HG02642 (cell line): Measurements from ENCODE around the gene CACNA1D.
"Not testable (repeated sequence)": the region's sequence is repeated elsewhere in the genome, so short reads cannot be mapped to it uniquely, and the experiment has no call there.

Experiments used
- ATAC-seq: cut with Tn5 transposase; IDR thresholded peaks from one replicate; pipeline ENCODE4 v1.9.1; 2021; ENCODE audit warnings: mild to moderate bottlenecking; ENCODE audit not compliant: unreplicated experiment, poor library complexity

Gene CACNA1D

DNA sequence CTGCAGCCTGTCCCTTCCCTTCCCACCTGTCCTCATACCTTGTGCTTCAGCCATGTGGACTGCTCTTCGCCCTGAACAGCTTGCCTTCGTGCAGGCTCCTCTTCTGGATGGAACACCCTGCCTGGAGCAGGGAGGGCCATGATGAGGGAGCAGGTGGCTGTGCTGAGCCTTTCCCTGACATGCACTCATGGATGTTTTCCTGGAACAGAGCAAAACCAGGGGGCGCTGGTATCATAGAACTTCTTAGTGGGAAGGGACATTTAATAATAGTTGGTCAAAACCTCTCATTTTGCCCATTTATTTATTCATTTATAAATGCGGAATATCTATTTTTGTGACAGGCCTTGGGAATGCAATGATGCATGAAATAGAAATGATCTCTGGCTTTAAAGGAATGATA is 149.3 kb downstream of the CACNA1D start:
- no peak for ATAC-seq

DNA sequence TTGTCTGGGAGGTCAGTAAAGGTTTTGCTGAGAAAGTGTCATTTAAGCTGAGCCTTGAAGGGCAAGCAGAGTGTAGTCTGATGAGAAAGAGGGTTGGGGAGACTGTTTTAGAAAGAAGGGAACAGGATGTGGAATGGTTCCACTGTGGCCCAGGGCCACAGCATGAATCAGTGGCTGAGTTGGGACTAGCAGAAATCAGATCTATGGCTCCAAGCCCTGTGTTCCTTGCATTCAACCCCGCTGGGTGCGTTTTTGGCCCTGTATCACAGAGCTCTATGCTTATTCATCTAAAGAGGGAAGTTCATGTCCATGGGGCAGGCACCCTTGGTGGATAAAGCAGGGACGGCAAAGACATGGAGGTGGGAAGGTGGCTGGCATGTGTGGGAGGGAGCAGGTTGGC is 151.3 kb downstream of the CACNA1D start:
- ATAC-seq: no peak

DNA sequence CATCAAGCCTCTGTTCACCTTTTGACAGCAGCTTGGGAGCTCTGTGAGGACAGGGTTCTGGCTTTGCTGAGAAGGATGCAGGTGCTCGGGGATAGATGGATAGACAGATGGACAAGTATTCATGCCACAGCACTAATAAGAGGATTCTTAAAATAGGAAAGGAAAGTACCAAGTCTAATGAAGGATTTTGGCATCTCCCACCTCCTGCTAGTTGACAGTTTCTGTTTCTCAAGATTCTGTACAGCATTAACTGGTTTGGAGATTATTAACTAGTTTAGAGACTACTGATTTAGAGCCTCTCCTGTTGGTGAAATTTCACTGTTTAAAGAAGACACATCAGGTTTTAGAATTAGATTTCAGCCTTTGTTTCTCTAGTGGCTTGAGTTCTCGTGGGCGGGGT is 152.3 kb downstream of the CACNA1D start:
- no peak for ATAC-seq

DNA sequence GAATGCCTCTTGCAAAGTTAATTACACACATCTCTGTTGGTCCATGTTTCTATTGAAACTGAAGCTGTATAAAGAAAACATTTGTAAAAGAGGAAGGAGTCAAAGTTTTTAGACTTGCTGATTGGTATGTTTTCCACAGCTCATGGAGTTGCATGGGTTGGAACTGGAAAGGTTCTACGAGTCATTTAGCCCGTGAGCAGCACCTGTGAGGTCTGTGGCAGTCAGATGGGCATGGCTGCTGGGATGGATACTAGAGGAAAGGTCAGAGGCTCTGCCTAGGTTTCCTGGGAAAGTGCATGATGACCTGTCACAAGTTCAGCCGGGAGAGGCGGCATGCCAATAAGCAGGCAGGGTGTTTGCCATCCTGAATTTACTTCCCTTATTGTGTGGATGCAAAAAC is 155.4 kb downstream of the CACNA1D start:
- ATAC-seq: no peak

DNA sequence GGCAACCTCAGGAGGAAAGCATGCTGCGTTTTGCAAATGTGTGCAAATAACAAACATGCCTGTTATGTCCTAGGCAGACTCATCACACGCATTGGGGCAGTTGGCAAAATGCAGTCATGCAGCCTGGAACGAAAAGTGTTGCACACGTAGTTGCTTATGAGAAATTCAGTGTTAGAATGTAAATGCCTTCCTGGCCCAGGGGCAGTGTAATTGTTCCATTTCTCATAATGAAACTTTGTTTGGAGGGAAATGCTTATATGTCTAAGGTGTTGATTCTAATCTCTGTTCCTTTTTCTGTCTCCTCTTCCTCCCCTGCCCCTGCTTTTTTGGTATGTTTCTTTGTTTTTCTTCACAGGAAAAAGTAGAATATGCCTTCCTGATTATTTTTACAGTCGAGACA is 156.0 kb downstream of the CACNA1D start:
- ATAC-seq: peak; percentile 63

DNA sequence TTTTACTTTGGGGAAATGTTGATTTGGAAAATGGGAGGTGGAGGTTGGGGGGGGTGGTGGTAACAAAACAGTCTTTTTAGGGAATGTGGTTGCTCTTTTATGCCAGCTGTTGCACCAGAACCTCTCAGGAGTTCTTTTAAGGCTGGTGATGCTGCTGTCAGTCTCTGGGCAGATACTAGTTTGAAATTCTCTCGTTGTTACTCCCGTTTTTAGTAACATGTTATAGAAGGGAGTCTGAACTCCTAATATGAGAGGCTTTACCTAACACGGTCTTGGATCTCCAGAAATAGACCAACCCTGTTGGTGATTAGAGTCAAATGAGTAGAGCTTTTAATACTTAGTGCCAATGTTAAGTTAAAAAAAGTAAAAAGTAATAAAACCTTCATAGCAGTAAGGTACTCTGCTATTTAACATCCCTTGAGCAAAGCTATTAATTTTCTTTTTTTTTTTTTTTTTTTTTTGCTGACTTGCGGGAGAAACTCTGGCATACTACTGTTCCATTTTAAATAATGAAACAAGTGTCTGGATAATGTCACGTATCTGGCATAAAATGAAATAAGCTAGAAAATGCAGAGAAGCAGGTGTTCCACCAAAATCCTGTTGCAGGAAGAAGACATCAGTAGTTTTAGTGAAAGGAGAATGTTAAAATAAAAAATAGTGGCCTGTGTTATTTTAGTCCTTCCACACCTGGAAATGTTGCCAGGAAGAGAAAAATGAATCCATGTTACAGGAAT is 156.7 kb downstream of the CACNA1D start:
- no peak for ATAC-seq

DNA sequence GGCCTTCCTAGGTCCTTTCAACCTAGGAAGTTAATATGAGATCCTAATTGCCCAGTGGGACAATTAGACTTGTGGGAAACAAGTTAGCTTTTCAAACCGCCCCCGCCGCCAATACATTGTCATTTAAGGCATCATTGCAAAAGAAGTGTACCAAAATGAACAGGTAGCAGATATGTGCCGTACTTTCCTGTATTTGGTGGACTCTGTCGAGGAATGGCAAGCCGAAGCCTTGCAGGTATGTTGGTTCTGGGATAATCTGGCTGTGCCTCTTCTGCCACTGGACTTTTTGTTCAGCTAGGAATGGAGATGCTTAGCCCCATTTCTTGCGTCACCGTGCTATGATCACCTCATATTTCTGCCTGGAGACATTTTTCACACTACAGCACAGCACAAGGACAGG is 157.5 kb downstream of the CACNA1D start:
- ATAC-seq: no peak

DNA sequence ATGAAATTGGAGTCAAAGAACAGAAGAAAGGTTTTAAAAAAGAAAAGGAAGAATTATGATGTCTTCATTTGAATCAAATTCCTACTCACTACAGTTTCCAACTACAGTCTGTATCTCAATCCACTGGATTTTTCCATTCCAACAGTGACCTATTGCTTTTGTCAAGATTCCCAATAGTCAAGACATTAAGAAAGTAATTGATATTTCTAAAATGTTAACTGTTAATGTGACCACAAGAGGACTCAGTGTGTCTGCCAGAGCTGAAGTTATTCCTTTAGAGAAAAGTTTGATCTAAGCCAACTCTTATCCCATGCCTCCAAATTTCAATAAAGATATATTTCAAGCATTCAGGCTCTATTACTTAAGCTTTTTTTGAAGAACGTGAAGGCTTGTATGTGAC is 163.2 kb downstream of the CACNA1D start:
- ATAC-seq: no peak

DNA sequence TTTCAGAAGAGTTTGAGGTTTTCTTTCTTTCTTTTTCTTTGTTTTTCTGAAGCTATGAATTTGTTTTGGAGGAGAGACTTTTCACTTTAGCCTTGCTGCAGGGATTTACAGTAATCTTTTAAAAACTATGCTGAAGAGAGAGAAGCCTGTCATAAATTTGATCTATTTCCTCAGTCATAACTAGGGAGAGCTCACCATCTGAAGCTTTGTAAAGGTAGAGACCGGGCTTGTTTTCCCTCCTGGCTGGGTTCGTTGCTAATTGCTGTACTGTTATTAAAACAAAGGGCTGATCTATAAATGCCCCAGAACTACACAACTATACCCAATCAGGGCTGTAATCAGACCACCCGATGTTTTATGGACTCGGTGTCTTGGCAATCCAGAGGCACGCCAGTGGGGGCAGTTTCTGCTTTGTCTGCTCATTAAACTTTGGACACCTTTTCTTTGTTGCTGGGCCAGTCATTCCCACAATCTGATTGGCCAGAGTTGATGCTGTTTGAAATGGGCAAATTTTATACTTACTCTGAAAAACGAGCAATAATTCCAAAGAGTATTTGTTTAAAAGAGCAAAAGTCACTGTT is 164.3 kb downstream of the CACNA1D start:
- no peak for ATAC-seq

DNA sequence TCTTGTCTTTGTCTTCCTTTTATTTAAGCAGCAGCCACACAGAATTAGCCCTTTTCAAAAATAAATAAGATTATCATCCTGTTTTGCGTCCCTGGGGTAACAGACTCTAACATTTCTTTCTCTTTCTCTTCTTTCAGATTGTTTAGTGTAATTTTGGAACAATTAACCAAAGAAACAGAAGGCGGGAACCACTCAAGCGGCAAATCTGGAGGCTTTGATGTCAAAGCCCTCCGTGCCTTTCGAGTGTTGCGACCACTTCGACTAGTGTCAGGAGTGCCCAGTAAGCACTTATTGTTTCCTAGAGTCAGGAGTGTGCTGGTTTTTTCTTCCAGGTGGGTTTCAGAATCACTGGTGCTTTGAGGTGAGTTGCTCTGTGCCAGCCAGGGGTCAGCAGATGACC is 165.6 kb downstream of the CACNA1D start:
- ATAC-seq: no peak

DNA sequence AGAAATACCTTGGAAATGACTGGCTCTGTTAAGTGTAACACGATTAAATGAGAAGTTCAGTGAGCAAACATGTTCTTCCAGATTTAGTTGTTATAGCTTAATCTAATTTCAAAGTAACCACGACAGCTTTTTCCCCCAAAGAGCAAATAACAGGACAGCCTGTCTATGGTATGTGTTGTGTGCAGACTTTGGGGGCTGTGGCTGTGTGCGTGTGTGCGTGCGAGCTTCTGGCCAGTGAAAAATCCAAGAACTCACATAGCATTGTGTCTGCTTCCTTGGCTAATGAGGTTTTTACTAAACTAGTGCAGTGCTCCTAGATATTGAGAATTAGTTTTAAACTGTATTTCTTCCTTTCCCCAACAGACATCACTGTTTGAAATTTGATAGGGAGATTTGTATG is 167.1 kb downstream of the CACNA1D start:
- no peak for ATAC-seq

DNA sequence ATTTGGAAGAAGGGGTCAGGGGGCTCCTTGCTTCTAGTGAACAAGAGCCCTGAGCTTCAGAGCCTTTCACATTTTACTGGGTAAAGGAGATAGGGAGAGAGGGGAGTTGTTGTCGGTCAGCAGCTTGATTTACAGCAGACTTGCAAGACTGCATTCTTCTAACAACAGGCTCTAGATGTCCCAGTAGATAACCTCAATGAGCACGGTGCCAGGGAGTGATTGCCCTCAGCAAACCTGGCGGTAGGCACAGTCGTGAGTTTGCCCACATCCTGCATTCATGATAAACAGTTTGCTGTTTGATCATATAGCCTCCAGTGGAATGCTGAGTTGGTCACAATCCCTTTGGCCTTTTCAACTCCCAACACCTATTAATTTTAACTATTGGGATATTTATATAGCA is 170.4 kb downstream of the CACNA1D start:
- not testable (repeated sequence) for ATAC-seq

DNA sequence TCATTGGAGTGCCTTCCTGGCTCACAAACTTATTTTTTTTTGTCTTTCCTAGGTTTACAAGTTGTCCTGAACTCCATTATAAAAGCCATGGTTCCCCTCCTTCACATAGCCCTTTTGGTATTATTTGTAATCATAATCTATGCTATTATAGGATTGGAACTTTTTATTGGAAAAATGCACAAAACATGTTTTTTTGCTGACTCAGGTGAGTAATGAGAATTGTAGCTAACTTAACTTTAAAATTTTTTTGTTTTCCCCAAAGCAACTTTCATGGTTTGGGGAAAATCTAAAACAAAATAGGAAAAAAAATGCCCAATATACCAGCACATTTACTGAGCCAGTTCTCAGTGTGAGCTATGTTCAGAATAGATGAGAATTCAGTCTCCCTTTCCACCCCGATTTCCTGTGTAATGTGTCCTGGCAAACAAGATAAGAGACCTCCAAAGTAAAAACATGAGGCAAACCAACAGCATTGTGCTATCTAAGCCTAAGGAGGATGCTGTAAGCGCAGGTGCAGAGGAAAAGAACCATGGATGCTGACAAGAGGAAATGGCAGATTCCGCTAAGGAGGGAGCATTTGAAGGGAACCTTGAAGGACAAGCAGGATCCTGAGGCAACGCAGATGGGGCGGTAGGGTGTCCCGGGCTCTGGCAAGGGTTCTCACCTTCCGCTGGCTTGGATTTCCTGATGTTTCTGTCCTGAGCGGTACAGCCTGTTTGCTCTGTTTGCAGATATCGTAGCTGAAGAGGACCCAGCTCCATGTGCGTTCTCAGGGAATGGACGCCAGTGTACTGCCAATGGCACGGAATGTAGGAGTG is 171.4 kb downstream of the CACNA1D start:
- no peak for ATAC-seq

DNA sequence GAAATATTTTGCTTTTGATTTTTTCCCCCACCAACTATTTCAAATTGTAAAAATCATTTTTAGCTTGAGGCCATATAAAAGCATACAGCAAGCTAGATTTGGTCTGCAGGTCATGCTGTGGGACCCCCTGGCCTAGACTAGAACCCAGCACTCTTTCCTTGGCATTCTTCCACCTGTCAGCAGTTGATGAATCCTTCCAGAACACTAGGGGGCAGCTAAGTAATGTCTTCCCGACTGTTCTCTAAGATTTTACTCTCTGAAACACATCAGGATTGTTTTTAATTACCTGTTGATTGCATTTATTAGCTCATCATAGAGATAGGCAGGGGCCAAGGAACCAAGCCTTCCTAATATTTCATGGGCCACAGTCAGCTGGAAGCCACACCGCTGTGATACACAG is 174.5 kb downstream of the CACNA1D start:
- ATAC-seq: no peak

DNA sequence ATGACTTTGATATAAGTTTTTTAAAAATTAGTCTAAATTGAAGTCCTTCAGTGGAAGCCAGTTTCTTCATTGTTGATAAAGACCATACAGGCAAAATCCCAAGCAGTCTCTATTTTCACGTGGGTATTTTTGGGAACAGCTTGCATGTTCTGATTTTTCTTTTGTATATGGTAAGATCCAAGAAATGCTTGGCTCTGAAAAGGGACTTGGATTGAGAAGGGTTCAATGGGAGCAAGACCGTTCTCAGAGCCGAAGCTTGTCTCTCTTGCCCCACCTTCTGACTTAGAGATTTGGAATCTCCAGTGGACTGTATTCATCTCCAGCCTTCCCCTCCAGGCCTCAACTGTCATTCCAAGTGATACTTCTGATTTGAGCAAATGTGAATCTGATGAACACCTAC is 176.3 kb downstream of the CACNA1D start:
- no peak for ATAC-seq

DNA sequence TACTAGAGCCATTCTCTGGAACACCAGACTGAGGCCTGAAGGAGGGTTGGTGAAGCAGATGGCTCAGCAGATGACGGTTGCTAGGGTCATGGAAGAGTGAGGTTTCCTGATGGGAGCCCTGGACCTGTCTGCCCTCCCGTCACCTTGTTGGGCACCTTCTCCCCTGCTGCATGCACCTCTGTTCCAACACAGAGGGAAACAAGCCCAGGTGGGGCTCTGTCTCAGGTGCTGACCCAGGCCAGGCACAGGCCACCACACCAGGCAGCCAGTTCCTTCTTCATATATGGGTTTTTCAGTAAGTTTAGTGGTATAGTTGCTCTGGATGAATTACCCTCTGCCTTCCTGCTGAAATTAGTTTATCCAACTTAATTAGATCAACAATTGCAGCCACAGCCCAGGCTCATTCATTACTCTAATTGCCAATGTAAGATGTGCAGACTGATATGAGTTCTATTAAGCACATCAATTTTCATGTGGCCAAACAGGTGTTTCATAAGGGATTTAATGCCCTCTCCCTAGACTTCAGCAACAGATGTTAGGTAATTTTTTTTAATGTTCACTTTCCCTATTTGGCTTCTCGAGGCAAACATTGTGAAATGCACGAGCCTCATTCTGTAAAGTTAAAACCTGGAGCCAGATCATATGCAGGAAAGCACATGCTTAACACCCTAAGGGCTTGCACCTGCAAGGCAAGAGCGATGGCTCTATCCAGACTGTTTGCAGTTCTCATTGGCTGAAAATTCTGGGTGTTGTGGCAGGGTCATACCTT is 177.0 kb downstream of the CACNA1D start:
- no peak for ATAC-seq

DNA sequence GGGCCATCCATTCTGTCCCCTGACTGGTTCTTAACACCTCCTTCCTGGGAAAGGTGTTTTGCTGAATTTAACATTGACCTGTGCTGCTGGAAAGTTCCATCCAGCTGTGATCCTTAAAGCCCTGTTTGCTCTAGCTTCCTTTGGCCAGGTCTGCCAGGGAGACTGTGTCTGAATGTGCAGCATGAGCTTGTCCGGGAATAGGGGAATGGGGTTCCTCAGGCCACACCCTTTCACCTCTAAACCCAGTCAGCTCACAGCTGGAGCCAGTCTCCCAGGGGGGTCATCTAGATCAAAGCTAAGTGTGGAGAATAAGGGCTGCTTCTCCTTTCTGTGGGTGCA is 177.5 kb downstream of the CACNA1D start:
- ATAC-seq: no peak

DNA sequence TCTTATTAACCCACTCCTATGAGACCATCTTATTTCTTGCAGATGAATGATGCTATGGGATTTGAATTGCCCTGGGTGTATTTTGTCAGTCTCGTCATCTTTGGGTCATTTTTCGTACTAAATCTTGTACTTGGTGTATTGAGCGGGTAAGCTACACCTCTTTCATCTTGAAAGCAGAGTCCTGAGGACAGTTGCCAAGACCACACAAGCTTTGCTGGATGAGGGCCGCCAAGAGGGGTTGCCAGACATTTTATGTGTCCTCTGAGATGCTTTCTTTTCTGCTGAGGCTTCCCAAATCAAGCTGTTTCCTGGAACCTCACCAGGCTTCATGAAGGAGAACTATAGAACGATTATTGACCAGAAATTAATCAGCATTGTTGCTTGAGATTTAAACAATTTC is 178.6 kb downstream of the CACNA1D start:
- no peak for ATAC-seq

DNA sequence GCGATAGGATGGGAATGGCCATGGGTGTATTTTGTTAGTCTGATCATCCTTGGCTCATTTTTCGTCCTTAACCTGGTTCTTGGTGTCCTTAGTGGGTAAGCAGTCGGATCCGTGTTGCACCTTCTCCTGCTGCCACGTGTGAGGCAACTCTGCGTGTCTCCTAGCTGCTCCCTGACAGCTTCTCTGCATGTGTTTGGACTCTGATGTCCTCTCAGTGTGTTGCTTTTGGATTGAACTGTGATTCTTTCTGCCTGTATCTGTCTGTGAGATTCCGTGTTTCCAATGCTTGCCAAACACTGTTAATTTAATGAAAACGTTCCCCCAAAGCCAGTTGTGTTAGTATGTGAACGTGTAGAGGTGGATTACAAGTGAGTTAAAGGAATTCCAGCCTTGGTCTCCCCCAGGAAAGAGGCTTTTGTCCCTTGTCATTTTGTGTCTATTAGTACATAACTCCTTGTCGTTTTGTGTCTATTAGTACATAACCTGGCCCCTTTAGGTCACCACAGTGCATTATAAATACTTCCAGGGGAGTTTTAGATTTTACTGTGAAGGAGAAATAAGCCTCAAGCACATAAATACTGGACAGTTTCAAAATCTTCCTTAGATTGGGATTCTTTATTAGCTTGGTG is 179.4 kb downstream of the CACNA1D start:
- no peak for ATAC-seq

DNA sequence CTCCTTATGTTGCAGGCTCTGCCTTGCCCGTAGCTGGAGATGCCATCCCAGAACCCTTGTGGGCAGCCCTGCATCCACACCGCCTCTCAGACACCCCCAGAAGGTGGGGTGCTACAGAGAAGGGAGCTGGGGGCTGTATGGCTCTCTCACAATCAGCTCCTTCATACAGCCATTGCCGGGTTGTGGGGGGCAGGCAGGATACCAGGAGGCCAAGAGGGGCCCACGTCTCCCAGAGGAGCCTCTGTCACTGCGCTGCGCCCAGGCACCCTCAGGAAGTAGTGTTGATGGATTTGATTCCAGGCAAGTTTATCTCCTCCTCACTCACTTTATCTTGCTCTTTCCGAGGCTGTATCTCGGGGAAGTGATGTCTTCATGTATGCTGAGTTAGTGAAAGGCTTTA is 180.2 kb downstream of the CACNA1D start:
- ATAC-seq: no peak
